HG03108 (cell line): ENCODE data around the gene MSMP.

ENCODE experiments used
- ATAC-seq: cut with Tn5 transposase; IDR thresholded peaks from one replicate; pipeline ENCODE4 v1.9.1; 2021; ENCODE audit warnings: moderate library complexity; ENCODE audit not compliant: unreplicated experiment

The MSMP gene

GRCh38 chr9:35723908-35724307 is 30.2 kb downstream of the MSMP start:
- no peak for ATAC-seq

GRCh38 chr9:35723426-35723825 is 30.6 kb downstream of the MSMP start:
- no peak for ATAC-seq

DNA sequence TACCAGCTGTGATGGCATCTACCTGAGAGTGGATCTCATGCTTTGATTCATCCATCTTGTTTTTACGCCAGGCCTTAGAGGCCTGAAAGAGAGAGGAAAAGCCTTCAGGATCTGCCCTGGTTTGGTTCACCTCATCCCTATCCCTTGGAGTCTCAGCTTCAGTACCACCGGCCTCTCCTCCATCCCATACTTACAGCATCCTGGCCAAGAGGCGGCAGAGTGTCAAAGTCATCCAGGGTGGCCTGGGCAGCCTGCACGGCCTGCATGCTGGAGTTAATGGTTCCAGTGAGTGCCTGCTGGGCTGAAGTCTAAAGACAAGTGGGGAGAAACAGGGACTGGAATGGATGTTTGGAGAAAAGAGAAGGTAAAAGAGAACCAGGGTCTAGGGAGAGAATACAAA is 34.5 kb downstream of the MSMP start:
- no peak for ATAC-seq

- no peak for ATAC-seq
These were observed 35.2 kb downstream of the MSMP start for GRCh38 chr9:35718721-35719511.

DNA sequence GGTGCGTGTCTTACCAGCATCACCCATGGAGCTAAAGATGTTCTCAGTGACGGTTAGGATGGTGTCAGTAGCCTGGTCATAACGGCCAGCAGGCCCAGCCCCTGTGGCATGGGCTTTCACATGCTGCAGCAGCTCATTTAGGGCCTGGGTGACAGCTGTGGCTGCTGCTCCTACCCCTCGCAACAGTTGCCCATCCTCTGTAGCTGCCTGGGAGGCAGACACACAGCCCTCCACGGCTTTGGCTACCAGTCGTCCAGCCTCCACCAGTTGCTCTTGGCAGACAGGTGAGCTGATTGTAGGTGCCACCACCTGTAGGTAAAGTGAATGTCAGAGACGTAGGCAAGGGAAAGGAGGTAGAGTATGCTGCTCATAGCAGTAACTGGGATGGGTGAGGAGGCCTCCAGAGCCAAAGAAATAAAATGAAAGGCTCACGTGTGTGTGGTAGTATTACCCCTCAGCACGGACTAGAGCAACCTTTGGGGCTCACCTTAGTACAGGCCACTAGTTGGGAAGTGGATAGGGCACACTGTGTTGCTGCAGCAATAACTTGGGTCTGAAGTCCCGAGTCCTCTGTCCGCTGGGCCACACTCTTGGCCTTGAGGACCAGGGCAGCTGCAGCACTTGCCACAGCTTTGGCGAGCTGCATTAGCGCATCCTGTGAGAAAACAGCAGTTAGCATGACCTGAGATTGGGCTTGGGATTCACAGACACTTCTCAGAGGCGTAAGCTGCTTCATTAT is 36.8 kb downstream of the MSMP start:
- no peak for ATAC-seq

GRCh38 chr9:35716230-35716629 is 37.8 kb downstream of the MSMP start:
- no peak for ATAC-seq

- no peak for ATAC-seq
These were observed 39.4 kb downstream of the MSMP start for GRCh38 chr9:35714579-35715252.

GRCh38 chr9:35714123-35714522 is 40.0 kb downstream of the MSMP start:
- no peak for ATAC-seq

DNA sequence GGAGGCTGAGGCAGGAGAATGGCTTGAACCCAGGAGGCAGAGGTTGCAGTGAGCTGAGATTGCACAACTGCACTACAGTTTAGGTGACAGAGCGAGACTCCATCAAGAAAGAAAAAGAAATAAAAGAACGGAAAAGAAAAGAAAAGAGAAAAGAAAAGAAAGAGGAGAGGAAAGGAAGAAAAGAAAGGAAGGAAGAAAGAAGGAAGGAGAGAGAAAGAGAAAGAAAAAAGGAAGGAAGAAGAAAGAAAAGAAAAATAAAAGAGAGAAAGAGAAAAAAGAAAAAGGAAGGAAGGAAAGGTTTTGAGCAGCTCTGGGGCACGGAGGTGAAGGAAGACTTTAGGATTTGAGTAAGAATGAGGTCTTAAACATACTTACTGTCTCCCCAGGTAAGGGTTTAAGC is 40.5 kb downstream of the MSMP start:
- ATAC-seq = no peak

DNA sequence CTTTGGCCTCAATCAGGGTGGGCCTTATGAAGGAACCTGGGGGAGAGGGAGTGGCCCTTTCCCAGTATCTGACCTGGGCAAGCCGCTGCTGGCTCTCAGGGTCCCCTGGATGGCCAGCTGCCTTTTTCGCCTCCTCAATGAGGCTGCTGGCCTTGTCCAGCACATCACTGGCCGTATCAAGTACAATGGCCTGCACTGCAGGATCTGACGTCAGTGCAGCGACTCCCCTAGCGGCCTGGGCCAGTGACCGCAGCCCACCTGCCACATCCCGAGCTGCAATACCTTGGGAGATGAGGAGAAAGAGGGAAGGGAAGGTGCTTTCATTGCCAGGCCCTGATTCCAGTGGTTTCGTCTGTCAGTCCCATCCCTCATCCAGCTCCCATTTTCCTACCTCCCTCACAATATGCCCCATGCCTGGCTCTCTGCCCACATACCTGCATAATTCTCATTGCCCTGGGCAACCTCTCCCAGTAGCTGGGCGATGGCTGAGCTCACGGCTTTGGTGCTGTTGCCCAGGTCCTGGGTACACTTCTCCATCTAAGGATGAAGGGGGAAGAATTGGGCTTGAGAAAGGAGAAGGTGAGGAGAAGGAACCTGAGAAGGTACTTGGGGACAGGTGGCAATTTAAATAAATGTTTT is 41.2 kb downstream of the MSMP start:
- no peak for ATAC-seq

DNA sequence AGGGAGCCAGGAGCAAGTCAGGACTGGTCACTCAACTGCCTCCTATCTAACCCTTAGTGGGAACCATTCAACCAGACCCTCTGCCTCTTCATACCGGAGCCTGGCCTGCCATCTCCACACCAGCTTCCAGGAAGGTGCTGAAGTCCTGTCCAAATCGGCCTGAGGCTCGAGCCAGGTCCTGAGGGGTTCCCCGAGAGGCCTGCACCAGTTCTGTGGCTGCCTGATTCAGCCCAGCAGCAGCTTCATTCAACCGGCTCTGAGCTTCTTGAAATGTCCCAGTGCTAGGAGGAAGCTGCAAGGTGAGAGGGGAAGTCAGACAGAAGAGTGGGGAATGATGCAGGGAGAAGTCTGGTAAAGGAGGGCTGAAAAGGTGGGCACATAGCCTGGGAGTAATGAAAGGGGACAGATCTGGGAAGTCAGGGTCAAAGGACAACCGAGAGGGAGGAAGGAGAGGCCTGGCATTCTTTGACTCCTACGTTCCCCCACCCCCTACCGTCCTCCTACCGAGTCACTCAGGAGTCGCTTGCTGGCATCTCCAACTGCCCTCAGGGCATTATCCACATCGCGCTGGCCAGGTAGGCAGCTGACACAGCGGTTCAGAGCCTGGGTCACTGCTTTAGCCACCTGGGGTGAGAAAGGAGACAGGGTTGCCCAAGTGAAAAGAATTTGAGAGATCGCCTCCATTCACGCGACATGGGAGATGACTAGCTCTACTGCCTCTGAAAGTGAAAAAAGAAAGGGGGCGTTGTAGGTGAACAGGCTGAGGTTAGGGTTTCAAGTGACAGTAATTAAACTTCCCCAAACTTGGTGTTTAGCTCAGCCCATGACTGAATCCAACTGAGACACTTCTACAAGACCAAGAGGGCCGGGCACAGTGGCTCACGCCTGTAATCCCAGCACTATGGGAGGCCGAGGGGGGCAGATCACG is 42.3 kb downstream of the MSMP start:
- no peak for ATAC-seq

- no peak for ATAC-seq
These were observed 43.1 kb downstream of the MSMP start for GRCh38 chr9:35710818-35711500.

GRCh38 chr9:35708146-35708545 is 45.9 kb downstream of the MSMP start:
- no peak for ATAC-seq

DNA sequence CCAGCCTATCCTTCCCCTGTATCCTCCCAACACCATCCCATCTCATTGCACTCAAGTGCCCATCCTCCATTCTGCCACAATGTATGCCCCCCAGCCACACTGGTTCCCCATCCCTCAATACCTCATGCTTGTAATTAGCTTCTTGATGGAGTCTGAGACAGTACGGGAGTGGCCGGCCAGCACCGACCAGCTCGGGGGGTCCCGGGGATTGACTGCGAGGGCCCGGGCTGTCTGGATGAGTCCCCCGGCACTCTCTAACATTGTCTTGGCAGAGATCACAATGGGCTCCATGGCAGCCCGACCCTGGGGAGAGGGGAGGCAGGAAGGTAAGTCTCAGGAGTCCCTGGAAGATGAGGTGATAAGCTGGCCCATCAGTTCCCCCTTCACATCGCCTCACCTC is 47.1 kb downstream of the MSMP start:
- ATAC-seq = no peak

DNA sequence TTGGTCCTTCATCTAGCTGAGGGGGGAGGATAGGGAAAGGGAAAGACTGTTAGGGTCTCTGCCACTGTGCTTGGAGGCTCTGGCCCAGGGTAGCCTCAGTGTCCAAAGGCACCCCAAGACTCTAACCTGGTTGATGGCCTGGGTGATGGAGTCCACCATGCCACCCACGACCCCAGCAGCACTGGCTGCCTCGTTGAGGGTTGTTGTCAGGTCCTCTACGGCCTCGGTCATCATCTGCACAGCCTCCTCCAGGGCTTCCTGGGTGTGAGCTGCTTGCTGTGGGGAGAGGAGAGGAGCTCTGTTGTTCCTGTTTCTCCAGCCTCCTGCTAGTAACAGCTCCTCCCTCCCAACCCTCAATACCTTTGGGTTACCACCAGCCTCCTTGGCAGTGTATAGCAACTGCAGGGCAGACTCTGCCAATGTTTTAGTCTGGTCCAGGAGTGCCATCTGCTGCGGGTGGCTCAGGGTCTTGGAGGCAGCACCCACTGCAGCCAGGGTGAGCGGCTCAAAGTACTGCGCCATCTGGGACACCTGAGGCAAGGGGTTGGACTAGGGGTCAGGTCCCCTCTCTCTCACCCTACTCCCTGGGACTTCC is 48.1 kb downstream of the MSMP start:
- no peak for ATAC-seq

DNA sequence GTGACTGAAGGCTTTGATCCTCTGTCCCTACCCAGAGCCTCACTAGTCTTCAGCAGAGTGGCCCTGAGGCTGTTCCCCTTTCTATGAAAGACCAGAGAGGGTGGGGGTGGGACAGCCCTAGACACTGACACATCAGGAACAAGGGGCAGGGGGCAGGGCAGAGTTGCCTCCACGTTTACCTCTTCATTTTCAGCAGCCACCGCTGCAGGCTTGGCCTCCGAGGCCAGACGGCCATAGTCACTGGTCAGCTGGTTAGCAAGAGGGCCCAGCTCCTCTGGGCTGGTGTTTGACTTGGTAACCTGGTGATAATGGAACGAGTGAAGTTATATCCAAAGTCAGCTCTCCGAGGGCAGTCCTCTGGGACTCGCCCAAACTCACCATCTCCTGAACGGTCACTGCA is 48.7 kb downstream of the MSMP start:
- no peak for ATAC-seq

GRCh38 chr9:35703906-35704672 is 50.0 kb downstream of the MSMP start:
- ATAC-seq = no peak
